Measurements from ENCODE around the gene VDAC2.

The VDAC2 gene

GRCh38 chr10:75253281-75254220 lies 43.0 kb downstream of the VDAC2 start:
- DNase-seq (ENCODE audit: low read depth in 2 of 2) = no peak

GRCh38 chr10:75254739-75255138 lies 44.1 kb downstream of the VDAC2 start:
- DNase-seq (ENCODE audit: low read depth in 2 of 2) = no peak

- DNase-seq (ENCODE audit: low read depth in 2 of 2) = no peak
Observed at GRCh38 chr10:75260990-75261389, 50.4 kb downstream of the VDAC2 start.

- no peak for DNase-seq (ENCODE audit: low read depth in 2 of 2)
Observed at GRCh38 chr10:75261813-75262705, 51.5 kb downstream of the VDAC2 start.

- DNase-seq (ENCODE audit: low read depth in 2 of 2) = no peak
Observed at GRCh38 chr10:75263806-75264205, 53.2 kb downstream of the VDAC2 start.

- no peak for DNase-seq (ENCODE audit: low read depth in 2 of 2)
Observed at GRCh38 chr10:75265856-75266255, 55.3 kb downstream of the VDAC2 start.

- DNase-seq (ENCODE audit: low read depth in 2 of 2) = no peak
Observed at GRCh38 chr10:75266945-75267344, 56.3 kb downstream of the VDAC2 start.

GRCh38 chr10:75269605-75270004 lies 59.0 kb downstream of the VDAC2 start:
- no peak for DNase-seq (ENCODE audit: low read depth in 2 of 2)

GRCh38 chr10:75272094-75272493 lies 61.5 kb downstream of the VDAC2 start:
- no peak for DNase-seq (ENCODE audit: low read depth in 2 of 2)

- no peak for DNase-seq (ENCODE audit: low read depth in 2 of 2)
Observed at GRCh38 chr10:75272896-75273295, 62.3 kb downstream of the VDAC2 start.

GRCh38 chr10:75276069-75276872 lies 65.7 kb downstream of the VDAC2 start:
- no peak for DNase-seq (ENCODE audit: low read depth in 2 of 2)

GRCh38 chr10:75280236-75280635 lies 69.6 kb downstream of the VDAC2 start:
- DNase-seq (ENCODE audit: low read depth in 2 of 2) = no peak

Measured in stimulated activated CD8-positive, alpha-beta memory T cell treated with anti-CD3 and anti-CD28 coated beads, Interleukin-7, amount 100 ng/mL, for 1 hour (primary cell).